ENCODE measurements around the gene SCN4A.
"Not testable (repeated sequence)": the region's sequence is repeated elsewhere in the genome, so short reads cannot be mapped to it uniquely, and the experiment has no call there.

Gene SCN4A

GRCh38 chr17:63932721-63933120, 40.0 kb downstream of the SCN4A start:
- no peak for DNase-seq

- peak; percentile 27 for DNase-seq
These were observed 40.6 kb downstream of the SCN4A start, which contains the start of gene CD79B for GRCh38 chr17:63931981-63932561. Gene CD79B, minus strand, starts transcription at chr17:63932331. Its CDS starts 70 bp downstream, at chr17:63932261.

- DNase-seq: peak; percentile 62
These were observed 41.7 kb downstream of the SCN4A start for GRCh38 chr17:63930951-63931575.

DNA sequence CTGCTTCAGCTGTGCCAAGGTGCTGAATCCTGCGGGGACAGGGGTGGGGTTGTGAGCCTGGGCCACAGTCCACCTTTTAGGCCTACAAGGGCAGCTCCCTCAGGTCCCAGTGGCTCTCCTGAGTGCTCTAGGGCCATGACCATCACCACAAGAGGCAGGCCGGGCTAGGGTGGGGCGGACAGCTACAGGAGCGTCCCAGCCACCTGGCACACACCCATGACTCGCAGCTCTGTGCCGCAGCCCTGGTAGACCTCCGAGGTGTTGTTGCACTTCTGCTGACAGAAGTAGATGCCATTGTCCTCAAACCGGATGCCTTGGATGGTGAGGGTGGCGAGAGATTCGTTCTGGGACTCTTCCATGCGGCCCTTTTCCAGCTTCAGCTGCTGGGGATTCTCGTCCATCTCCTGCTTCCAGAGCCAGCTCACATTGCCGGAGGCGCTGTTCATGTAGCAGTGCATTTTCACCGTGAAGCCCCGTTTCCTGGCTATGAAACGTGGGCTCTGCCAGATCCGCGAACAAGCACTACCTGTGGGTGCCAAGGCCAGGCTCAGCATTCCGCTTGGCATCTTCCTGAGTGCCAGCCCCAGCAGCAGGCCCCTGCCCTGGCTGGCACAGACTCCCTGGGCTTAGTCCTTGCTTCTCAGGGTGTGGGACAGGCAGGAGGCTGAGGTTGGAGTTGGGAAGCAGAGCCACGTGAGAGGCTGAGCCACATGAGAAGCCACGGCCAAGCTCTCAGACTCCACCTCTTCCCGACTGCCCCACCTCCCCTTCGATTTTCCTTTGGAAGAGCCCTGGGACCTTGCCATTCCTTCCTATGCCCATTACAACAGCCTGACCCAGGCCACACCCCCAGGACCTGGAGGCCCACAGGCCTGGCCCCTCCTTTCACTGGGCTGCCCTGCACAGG, 42.6 kb downstream of the SCN4A start:
- no peak for DNase-seq

DNA sequence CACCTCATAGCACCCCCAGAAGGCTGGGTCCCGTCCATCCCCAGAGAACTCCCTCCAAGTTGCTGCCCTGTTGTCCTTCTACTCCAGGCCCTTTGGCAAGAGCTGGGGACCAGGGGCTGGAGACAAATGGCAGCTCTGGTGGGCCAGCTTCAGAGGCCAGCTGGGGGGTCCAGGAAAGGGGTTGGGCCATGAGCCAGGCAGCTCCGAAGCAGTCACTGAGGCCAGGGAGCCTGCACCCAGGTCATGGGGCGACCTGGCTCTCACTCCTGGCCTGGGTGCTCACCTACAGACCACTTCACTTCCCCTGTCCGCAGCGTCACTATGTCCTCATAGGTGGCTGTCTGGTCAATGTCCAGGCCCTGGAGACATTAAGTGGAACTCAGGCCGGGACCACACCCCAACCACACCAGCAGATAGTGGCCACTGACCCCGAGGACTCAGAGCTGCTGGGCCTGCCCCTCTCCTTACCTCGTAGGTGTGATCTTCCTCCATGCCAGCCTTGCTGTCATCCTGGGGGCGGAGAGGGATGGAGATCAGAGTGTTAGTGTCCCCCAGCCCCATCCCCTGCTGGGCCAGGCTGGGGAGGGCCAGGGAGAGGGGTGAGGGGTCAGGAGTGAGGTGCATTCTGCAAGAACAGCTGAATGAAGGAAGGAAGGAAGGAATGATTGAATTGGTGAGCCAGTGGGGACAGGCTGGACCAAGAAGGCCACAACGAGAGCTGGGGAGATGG, 43.6 kb downstream of the SCN4A start:
- DNase-seq: no peak

DNA sequence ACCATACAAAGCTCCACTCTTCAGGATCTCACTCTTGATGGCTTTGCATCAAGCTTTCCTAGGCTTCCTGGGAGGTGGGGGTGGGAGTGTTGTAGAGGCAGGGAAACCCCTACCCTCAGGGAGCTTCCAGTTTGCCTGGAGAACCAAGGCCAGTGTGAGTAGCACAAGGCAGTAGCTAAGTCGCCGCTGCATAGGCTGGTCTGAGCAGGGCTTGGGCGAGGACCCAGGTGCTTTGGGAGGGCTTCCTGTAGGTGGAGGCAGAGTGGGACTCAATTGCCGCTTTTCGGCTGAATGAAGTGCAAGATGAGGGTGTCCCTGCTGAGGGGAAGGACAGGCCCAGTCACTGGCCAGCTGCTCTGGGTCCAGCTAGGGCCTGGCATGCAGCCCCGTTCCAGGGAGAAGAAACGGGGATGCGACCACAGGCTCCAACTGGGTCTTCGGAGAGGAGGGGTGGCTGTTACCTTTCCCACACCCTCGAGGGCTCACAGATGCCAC, 44.5 kb downstream of the SCN4A start:
- no peak for DNase-seq

- no peak for DNase-seq
These were observed 45.1 kb downstream of the SCN4A start for GRCh38 chr17:63927464-63928171.

GRCh38 chr17:63926164-63926563, 46.6 kb downstream of the SCN4A start:
- no peak for DNase-seq

DNA sequence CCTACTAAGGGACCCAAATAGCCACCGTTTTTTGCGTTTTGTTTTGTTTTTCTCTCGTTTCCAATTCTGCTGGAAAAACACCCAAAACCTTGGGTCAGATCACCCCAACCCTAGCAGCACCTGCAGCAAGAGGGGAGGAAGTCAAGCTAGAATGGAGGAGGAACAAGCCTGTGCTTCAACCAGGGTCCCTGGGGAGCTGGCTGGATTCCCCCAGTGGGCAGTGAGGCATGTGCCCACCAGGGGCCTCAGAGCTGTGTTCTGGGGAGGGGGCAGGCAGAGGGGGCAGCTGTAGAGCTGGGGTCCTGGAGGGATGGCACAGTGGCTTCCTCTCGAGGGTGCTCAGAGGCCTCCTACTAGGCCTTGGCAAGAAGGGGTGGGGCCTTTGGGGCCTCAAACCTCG, 47.1 kb downstream of the SCN4A start:
- DNase-seq: no peak

GRCh38 chr17:63922402-63922801, 50.3 kb downstream of the SCN4A start:
- not testable (repeated sequence) for DNase-seq

DNA sequence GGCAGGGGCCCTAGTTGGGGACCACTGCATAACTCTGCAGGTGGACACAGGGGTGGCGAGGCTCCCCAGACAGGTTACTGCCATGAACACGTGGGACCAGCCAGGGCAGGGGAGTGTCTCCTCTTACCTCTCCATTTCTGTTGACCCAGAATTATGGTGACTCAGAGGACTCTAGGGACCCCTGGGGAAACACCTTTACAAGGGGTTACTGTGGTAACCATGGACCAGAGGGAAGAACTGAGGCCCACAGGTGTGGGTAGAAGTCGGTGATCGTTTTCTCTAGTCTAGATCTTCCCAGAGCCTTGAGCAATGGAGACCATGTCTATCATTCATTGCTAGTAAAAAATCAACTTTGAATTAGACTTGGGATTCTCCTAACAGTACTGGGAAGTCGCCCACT, 51.9 kb downstream of the SCN4A start:
- not testable (repeated sequence) for DNase-seq

DNA sequence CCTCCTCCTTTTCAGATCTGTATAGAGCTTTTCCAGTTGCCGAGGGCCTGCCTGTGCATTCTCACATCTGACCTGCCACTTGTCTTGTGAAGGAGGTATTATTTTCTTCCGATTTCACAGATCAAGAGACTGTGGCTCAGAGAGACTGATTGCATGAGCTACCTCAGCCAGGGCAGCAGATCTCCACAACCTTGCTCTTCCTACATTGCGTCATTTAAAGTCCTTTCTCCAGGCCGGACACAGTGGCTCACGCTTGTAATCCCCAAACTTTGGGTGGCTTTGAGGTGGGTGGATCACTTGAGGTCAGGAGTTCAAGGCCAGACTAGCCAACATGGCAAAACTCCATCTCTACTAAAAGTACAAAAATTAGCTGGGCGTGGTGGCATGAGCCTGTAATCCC, 52.7 kb downstream of the SCN4A start:
- DNase-seq: not testable (repeated sequence)

DNA sequence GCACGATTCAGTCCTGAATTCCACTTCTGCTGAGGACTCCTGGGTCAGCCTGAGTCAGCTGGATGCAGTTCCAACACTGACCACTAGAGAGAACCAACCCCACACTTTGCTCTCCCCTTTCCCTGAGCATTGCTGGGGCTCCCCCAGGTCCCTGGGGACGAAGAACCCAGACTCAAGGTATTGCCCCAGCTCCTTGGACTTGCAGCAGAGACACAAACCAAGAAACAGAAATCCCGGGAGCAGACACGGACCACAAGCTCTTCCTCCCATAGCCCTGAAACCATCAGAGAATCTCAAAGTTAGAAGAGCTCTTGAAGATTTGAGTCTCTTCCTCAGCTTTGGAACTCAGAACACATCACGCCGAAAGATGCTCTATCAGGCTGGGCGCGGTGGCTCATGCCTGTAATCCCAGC, 53.4 kb downstream of the SCN4A start:
- DNase-seq: peak; percentile 57

DNA sequence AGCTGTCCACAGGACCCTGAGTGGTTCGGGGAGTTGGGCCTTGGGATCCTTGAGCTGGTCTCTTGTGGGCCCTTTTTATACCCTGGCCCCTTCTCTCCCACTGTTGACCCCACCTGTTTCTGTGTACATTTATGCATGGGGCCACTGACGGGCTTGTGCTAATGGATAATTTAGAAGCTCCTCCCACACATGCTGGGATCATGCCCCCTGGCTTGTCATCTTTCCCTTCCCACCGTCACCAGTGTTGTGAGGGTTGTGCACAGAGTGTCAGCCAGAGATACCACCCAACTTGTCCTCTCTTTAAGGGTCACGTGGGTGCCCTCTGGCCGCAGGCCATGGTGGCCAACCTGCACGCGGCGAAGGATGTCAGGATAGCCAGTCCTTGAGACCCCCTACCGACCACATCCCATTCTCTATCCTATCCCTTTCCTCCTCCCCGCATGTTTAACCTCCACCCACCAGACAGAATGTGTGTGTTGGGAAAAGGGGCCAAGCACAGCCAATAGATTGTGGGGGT, 53.9 kb downstream of the SCN4A start, which contains the start of gene GH1:
GH1 (minus strand) TSS at position 51 of the 517 bp plus-strand sequence. CDS start 63 bp downstream, outside the sequence.
- not testable (repeated sequence) for DNase-seq

DNA sequence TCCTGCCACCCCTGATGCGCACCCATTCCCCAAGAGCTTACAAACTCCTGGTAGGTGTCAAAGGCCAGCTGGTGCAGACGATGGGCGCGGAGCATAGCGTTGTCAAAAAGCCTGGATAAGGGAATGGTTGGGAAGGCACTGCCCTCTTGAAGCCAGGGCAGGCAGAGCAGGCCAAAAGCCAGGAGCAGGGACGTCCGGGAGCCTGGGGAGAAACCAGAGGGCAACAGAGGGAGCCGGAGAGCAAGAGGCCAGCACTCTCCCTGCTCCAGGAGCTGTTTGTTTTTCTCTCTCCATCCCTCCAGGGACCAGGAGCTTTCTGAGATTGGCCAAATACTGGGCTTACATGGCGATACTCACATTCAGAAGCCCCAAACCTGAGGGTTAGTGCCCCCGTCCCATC, 54.4 kb downstream of the SCN4A start:
- DNase-seq: no peak

- no peak for DNase-seq
These were observed 55.1 kb downstream of the SCN4A start for GRCh38 chr17:63917646-63918045.

DNA sequence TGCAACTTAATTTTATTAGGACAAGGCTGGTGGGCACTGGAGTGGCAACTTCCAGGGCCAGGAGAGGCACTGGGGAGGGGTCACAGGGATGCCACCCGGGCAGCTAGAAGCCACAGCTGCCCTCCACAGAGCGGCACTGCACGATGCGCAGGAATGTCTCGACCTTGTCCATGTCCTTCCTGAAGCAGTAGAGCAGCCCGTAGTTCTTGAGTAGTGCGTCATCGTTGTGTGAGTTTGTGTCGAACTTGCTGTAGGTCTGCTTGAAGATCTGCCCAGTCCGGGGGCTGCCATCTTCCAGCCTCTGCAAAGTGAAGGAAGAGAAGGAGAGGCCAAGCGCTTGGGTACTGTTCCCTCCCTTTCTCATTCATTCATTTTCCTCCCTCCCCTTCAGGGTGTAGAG, 55.5 kb downstream of the SCN4A start:
- not testable (repeated sequence) for DNase-seq

GRCh38 chr17:63916566-63917185, 56.0 kb downstream of the SCN4A start:
- DNase-seq: no peak

DNA sequence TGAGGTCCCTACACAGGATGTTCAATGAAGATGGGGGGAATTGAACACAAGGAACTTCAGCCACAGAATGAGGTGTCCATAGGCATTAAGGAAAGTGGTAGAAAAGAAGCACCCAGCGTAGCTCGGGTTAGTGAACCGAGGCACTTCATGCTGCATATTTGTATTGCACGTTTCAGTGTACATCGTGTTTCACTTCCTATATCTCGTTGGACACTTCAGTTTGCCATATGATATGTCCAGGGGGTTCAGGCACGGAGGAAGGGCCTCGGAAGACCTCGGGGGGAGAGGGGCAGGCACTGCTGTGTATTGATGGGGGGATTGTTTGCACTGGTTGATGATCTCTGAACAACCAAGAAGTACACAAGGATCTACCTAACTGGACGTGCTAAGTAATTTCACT, 57.0 kb downstream of the SCN4A start:
- not testable (repeated sequence) for DNase-seq

DNA sequence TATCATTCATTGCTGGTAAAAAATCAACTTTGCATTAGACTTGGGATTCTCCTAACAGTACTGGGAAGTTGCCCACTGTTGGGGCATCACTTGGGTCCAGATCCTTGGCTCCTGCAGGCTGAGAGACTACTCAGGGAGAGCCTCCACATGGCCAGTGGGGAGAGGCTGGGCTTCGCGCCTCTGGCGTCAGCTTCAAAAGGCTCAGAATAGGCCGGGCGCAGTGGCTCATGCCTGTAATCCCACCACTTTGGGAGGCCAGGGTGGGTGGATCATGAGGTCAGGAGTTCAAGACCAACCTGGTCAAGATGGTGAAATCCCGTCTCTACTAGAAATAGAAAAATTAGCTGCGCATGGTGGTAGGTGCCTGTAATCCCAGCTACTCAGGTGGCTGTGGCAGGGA, 58.2 kb downstream of the SCN4A start:
- no peak for DNase-seq

GRCh38 chr17:63911657-63912100, 61.0 kb downstream of the SCN4A start:
- DNase-seq: peak; percentile 36
